GM18909 (cell line): ENCODE data around the gene CYB5R3.
"Not testable (repeated sequence)": the region's sequence is repeated elsewhere in the genome, so short reads cannot be mapped to it uniquely, and the experiment has no call there.

Source experiments
- ATAC-seq: cut with Tn5 transposase; IDR thresholded peaks from one replicate; pipeline ENCODE4 v1.9.1; 2021; ENCODE audit warnings: mild to moderate bottlenecking; ENCODE audit not compliant: unreplicated experiment, poor library complexity

The CYB5R3 gene

GRCh38 chr22:42679691-42680090 is 30.5 kb upstream of the CYB5R3 start:
- ATAC-seq: no peak

- ATAC-seq: no peak
These were observed 29.7 kb upstream of the CYB5R3 start for GRCh38 chr22:42678894-42679293.

- ATAC-seq: not testable (repeated sequence)
These were observed 28.7 kb upstream of the CYB5R3 start for GRCh38 chr22:42677936-42678335.

GRCh38 chr22:42676059-42676607 is 26.9 kb upstream of the CYB5R3 start:
- ATAC-seq: no peak

GRCh38 chr22:42673898-42674401 is 24.8 kb upstream of the CYB5R3 start:
- ATAC-seq: no peak

- not testable (repeated sequence) for ATAC-seq
These were observed 23.9 kb upstream of the CYB5R3 start for GRCh38 chr22:42673071-42673470.

- no peak for ATAC-seq
These were observed 21.9 kb upstream of the CYB5R3 start for GRCh38 chr22:42670921-42671709.

- ATAC-seq: no peak
These were observed 20.9 kb upstream of the CYB5R3 start for GRCh38 chr22:42670046-42670445.

- ATAC-seq: not testable (repeated sequence)
These were observed 17.2 kb upstream of the CYB5R3 start for GRCh38 chr22:42666393-42666792.

GRCh38 chr22:42664976-42665831 is 16.0 kb upstream of the CYB5R3 start:
- ATAC-seq: no peak

GRCh38 chr22:42661985-42662831 is 13.0 kb upstream of the CYB5R3 start:
- ATAC-seq: no peak

- ATAC-seq: no peak
These were observed 7.4 kb upstream of the CYB5R3 start for GRCh38 chr22:42656578-42656977.

- no peak for ATAC-seq
These were observed 6.5 kb upstream of the CYB5R3 start for GRCh38 chr22:42655693-42656092.

GRCh38 chr22:42654436-42655073 is 5.4 kb upstream of the CYB5R3 start:
- ATAC-seq: no peak

GRCh38 chr22:42653999-42654398 is 4.8 kb upstream of the CYB5R3 start:
- no peak for ATAC-seq

- no peak for ATAC-seq
These were observed 1.9 kb upstream of the CYB5R3 start for GRCh38 chr22:42651134-42651533.

GRCh38 chr22:42648368-42649245 is 585 bp downstream of the CYB5R3 start:
- ATAC-seq: peak; percentile 49

- no peak for ATAC-seq
These were observed 1.2 kb downstream of the CYB5R3 start for GRCh38 chr22:42648017-42648367.
